ENCODE results near the gene TGFBR3. TPM values are rescaled to one million over a fixed set of nuclear protein-coding genes. Genes with fewer than 3 reads are reported as not detected.

TGFBR3 gene
- total RNA-seq, 1 experiment from 2014 or later, result 2.4 TPM

GRCh38 chr1:91912266-91912665 lies 26.3 kb upstream of the TGFBR3 start:
- H4K91ac ChIP-seq (ENCODE audit: insufficient read length, low read depth, low read length), result no peak overlapping the region
- no peak overlapping the region for H2BK20ac ChIP-seq (ENCODE audit: low read depth, low read length, poor library complexity, severe bottlenecking)
- no CpG with 5 or more reads among the region's 1 CpG for WGBS (ENCODE audit: extremely low coverage, insufficient read length, low lambda C conversion rate)
- Mint-ChIP-seq H3K9me3 (no peaks in the 10 kb centered on the region), H3K27ac (no peak overlapping the region), H3K36me3 (ENCODE audit: insufficient read depth in 1 of 3, low read depth in 3 of 3) (no peaks in the 10 kb centered on the region), H3K4me1 (peaks cover 11 to 13% of the 10 kb centered on the region in 2 experiments), H3K4me3 (no peak overlapping the region), H3K27me3 (ENCODE audit: low read depth) (no peaks in the 10 kb centered on the region; the same call in 1 of the 2 replicates)
- H4K5ac ChIP-seq (ENCODE audit: insufficient read length, low read depth, low read length), result no peak overlapping the region
- no peak overlapping the region for H4K8ac ChIP-seq (replicated peaks; ENCODE audit: insufficient read length, low read depth, low read length)
- no peaks in the 10 kb centered on the region for H3K23me2 ChIP-seq (ENCODE audit: insufficient read length, low read depth, low read length, poor library complexity, severe bottlenecking)
- H3T11ph ChIP-seq (ENCODE audit: low read length), result no peak overlapping the region
- H4K20me1 ChIP-seq (ENCODE audit: control insufficient read depth, insufficient read depth, insufficient read length), result no peaks in the 10 kb centered on the region
- TF ChIP-seq CTCF (conservative IDR thresholded peaks at IDR 0.05), result no peak
- no peak overlapping the region for H2BK5ac ChIP-seq (ENCODE audit: insufficient read length, low read length)
- no peak overlapping the region for H2BK15ac ChIP-seq (ENCODE audit: low read depth, low read length)
- H3K27me3 ChIP-seq (ENCODE audit: insufficient read depth, low read length), result no peaks in the 10 kb centered on the region
- no peaks in the 10 kb centered on the region for H3K9me3 ChIP-seq (ENCODE audit: control insufficient read depth, low read depth, low read length)
- no peak overlapping the region for H3K4ac ChIP-seq (ENCODE audit: low read depth, low read length)
- no peak overlapping the region for H2BK12ac ChIP-seq (ENCODE audit: insufficient read length, low read depth, low read length)
- no peak overlapping the region for H3K4me2 ChIP-seq (ENCODE audit: insufficient read depth, insufficient read length, low read length)
- H3K18ac ChIP-seq (ENCODE audit: insufficient read length, low read depth, low read length), result no peak overlapping the region
- H3K27ac ChIP-seq (ENCODE audit: insufficient read length, low read depth, low read length), result no peak overlapping the region
- H3K9ac ChIP-seq (ENCODE audit: extremely low read depth, insufficient read length, low read length), result no peak overlapping the region
- H3K23ac ChIP-seq (ENCODE audit: insufficient read length, low read depth, low read length), result no peak overlapping the region
- no peaks in the 10 kb centered on the region for H3K4me1 ChIP-seq (ENCODE audit: insufficient read depth, low read length)
- no peaks in the 10 kb centered on the region for H3K79me2 ChIP-seq (ENCODE audit: insufficient read depth, low read length)
- no peak overlapping the region for H3K14ac ChIP-seq (ENCODE audit: insufficient read depth, low read length)
- no peak overlapping the region for H3K56ac ChIP-seq (ENCODE audit: insufficient read length, low read depth, low read length)
- H2AFZ ChIP-seq (ENCODE audit: low read length), result no peak overlapping the region
- no peak for DNase-seq
- no peaks in the 10 kb centered on the region for H3K79me1 ChIP-seq (ENCODE audit: insufficient read depth, low read depth, low read length, poor library complexity, severe bottlenecking)
- H2AK5ac ChIP-seq (ENCODE audit: insufficient read length, low read length), result no peak overlapping the region
- H2BK120ac ChIP-seq (ENCODE audit: low read depth, low read length, poor library complexity, severe bottlenecking), result no peak overlapping the region
